GM10266 (cell line): Measurements from ENCODE around the gene A4GALT.

Source experiments
- DNase-seq: peaks from one replicate; pipeline ENCODE4 v3.0.0; 2012; ENCODE audit errors: extremely low spot score
- TF ChIP-seq, protein P1 (sequence below): IDR thresholded peaks from 2 replicates; pipeline ENCODE4 v1.5.1; 2012; ENCODE audit warnings: mild to moderate bottlenecking, low read depth; ENCODE audit not compliant: control insufficient read depth, insufficient read depth; ENCODE audit errors: missing control alignments

The A4GALT gene

DNA sequence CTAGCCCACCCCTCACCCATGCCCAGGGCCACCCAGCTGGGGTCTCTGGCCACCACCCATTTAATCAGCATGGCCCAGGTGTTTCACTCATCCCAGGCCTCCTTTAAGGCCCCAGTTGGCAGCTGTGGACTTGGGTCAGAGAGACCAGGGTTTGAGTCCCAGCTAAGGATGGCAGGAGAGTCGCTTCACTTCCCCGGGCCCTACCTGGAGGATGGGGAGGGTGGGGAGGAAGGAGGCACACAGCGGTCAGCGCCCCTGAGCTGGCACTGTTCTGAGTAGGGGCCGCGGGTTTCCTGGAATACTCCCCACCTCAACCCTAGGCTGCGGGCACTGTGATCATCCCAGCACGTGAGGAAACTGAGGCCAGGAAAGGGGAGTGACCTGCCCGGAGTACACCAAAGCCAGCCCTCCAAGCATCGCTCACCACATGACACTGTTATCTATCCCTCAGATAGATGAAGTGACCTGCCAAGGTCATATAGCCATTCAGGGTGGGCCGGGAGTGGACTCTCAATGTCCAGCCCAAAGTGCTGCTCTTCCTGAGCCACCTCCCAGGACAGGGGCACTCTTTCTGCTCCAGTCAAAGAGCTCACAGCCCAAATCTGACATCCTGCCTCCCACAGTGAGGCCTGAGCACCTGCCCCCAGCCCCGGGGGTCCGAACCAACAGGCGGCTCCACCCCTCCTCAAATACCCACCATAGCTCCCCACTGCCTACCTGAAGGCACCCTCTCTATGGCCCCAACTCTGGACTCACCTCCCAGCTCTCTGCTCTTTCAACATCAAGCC, 76.8 kb downstream of the A4GALT start:
- TF ChIP-seq, protein P1, sequence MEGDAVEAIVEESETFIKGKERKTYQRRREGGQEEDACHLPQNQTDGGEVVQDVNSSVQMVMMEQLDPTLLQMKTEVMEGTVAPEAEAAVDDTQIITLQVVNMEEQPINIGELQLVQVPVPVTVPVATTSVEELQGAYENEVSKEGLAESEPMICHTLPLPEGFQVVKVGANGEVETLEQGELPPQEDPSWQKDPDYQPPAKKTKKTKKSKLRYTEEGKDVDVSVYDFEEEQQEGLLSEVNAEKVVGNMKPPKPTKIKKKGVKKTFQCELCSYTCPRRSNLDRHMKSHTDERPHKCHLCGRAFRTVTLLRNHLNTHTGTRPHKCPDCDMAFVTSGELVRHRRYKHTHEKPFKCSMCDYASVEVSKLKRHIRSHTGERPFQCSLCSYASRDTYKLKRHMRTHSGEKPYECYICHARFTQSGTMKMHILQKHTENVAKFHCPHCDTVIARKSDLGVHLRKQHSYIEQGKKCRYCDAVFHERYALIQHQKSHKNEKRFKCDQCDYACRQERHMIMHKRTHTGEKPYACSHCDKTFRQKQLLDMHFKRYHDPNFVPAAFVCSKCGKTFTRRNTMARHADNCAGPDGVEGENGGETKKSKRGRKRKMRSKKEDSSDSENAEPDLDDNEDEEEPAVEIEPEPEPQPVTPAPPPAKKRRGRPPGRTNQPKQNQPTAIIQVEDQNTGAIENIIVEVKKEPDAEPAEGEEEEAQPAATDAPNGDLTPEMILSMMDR = no peak
- DNase-seq = no peak

- no peak for DNase-seq
- TF ChIP-seq, protein P1 = no peak
Observed at GRCh38 chr22:42642806-42643633, 77.7 kb downstream of the A4GALT start.
